NCI-H2171 treated with DMSO at 0.1 percent for 48 hours (cell line): ENCODE data around the gene INPP5A.

Source experiments
- DNase-seq: peaks from one replicate; lab custom pipeline; 2025; lab: John Stamatoyannopoulos, UW

Gene INPP5A

GRCh38 chr10:132536241-132536876, 1.2 kb upstream of the INPP5A start:
- DNase-seq, result no peak

GRCh38 chr10:132536877-132537683, 507 bp upstream of the INPP5A start:
- peak; percentile 92 for DNase-seq

GRCh38 chr10:132538031-132538789, 623 bp downstream of the INPP5A start:
- DNase-seq, result no peak

GRCh38 chr10:132538790-132539421, 1.3 kb downstream of the INPP5A start:
- DNase-seq, result no peak

GRCh38 chr10:132539431-132539839, 1.8 kb downstream of the INPP5A start:
- no peak for DNase-seq

- no peak for DNase-seq
Measured at GRCh38 chr10:132539894-132540293, 2.3 kb downstream of the INPP5A start.

- no peak for DNase-seq
Measured at GRCh38 chr10:132540456-132540855, 2.9 kb downstream of the INPP5A start.

- no peak for DNase-seq
Measured at GRCh38 chr10:132541129-132541528, 3.5 kb downstream of the INPP5A start.

GRCh38 chr10:132541601-132542011, 4.0 kb downstream of the INPP5A start:
- no peak for DNase-seq

- no peak for DNase-seq
Measured at GRCh38 chr10:132542086-132542775, 4.6 kb downstream of the INPP5A start.

GRCh38 chr10:132542819-132543218, 5.2 kb downstream of the INPP5A start:
- no peak for DNase-seq

GRCh38 chr10:132543916-132544743, 6.5 kb downstream of the INPP5A start:
- no peak for DNase-seq

GRCh38 chr10:132544744-132545658, 7.4 kb downstream of the INPP5A start:
- DNase-seq, result no peak

GRCh38 chr10:132545659-132546367, 8.2 kb downstream of the INPP5A start:
- DNase-seq, result no peak

- no peak for DNase-seq
Measured at GRCh38 chr10:132546567-132547420, 9.2 kb downstream of the INPP5A start.

GRCh38 chr10:132547421-132547861, 9.9 kb downstream of the INPP5A start:
- no peak for DNase-seq

- no peak for DNase-seq
Measured at GRCh38 chr10:132548106-132548823, 10.7 kb downstream of the INPP5A start.
